Astrocyte of the cerebellum (primary cell): ENCODE measurements around the gene USP53.

Experiments used
- DNase-seq: peaks from one replicate; pipeline ENCODE4 v3.0.0-alpha.2; 2011; ENCODE audit warnings: low read depth
- H3K4me3 ChIP-seq: 2 replicates; pipeline ENCODE4 v1.5.1; 2011; ENCODE audit warnings: mild to moderate bottlenecking, low read depth, low read length, moderate library complexity
- CTCF ChIP-seq: IDR thresholded peaks from 2 replicates; pipeline ENCODE4 v1.5.1; 2012; ENCODE audit warnings: low read length, low read depth, moderate library complexity, mild to moderate bottlenecking; ENCODE audit errors: missing control alignments
- in situ Hi-C: cut with HindIII; loops from 2 replicates; pipeline ENCODE4 v1.10.0; 2017; ENCODE audit warnings: low sequenced_read_pairs

USP53 gene

DNA sequence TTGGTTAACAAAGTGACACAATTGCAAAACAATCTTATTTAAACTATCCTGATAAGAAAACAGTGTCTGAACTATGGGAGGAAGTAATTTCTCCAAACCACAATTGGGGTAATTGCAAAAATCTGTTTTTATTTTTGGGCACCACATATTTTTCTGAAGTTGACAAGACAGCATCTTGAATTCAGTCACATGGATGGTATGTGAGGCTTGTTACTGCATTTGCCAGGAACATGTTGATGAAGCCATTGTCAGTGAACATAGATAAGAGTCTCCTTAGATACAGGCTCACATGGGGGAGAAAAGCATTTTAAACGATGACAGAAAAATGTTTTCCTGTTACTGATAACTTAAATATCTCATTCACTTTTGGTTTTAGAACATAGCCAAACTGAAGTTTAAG lies 5.5 kb upstream of the USP53 start:
- no peak for DNase-seq
- in situ Hi-C loops = no loop called here
- TF ChIP-seq CTCF = no peak
- H3K4me3 ChIP-seq = no peak overlapping the region

DNA sequence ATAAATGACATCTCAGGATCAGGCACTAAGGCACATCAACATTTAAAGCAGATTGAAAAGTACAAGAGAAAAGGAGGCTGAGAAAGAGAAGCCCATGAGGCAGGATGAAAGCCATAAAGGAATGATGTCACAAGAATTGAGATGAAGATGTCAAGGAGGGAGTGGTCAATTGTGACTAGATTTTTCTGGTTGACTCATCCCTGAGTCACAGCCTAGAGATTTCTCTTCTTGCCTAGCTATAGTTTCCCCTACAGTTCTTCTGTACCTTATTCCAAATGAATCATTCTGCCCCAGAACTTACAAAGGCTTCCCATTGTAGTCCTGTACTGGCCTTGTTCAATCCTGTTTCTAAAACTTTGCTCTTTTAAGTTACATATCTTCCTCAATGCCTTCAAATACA lies 3.4 kb upstream of the USP53 start:
- H3K4me3 ChIP-seq = no peak overlapping the region
- in situ Hi-C loops = no loop called here
- peak; percentile 59 for DNase-seq
- no peak for TF ChIP-seq CTCF

DNA sequence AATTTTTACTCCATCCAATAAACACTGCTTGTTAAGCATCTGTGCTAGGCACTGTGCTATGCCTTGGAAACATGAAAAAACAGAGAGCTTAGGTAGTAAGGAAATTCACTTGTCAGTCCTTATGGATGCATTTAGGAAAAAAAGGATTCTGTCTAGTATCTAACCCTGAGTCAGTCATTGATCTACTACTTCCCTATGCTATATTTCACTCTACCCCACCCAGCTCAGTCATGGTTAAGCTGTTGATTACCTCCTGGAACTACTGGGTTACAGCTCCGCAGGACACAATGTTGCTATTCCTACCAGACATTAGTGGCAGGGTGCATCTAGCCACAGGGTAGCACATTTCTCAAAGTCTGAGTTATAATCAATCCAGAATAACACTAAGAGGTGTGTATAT lies 2.9 kb upstream of the USP53 start:
- no peak for DNase-seq
- no peak overlapping the region for H3K4me3 ChIP-seq
- no peak for TF ChIP-seq CTCF
- in situ Hi-C loops = no loop called here

- DNase-seq = no peak
- H3K4me3 ChIP-seq = no peak overlapping the region
- no peak for TF ChIP-seq CTCF
- in situ Hi-C loops = no loop called here
Measured at GRCh38 chr4:119210775-119211174, 1.7 kb upstream of the USP53 start.

DNA sequence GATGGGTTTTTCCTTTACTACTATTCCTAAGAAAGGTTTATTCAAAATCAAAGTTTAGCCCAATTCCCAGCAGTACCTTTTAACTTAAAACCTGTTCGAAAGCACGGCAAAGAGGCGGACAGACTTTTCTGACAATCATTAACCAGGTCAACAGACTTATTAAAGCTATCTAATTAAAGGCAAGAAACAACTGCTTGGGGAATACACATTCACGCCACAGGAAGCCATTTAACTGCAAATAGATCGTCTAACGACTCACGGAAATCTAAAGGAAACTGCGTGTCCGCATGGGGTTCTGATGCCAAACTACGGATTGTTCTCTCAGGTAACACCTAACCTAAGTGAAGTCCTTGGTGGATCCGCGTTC lies 663 bp upstream of the USP53 start:
- H3K4me3 ChIP-seq = peak overlapping the region; percentile 74
- no peak for DNase-seq
- TF ChIP-seq CTCF = no peak
- in situ Hi-C loops = no loop called here

- peak; percentile 51 for TF ChIP-seq CTCF
- in situ Hi-C loops = no loop called here
- peak; percentile 91 for DNase-seq
- peak overlapping the region; percentile 74 for H3K4me3 ChIP-seq
Measured at GRCh38 chr4:119212964-119213606, 572 bp downstream of the USP53 start.

GRCh38 chr4:119218093-119218492 lies 5.6 kb downstream of the USP53 start:
- TF ChIP-seq CTCF = no peak
- in situ Hi-C loops = no loop called here
- no peak for DNase-seq
- no peak overlapping the region for H3K4me3 ChIP-seq
